Measurements from ENCODE around the gene APOA1.

The APOA1 gene

DNA sequence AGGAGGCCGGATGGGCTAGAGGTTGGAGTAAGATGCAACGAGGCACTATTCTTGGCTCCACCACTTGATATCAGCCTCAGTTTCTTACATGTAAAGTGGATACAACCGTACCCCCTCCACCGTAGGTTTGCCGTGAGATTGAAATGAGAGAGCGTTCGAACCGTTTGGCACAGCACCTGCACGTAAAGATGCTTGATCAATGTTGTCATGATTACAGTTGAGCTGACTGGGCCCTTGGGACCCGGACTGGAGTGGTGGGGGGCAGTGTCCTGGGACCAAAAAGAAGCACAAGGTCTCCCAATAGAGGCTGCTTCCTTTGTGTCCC is 4.0 kb downstream of the APOA1 start:
- DNase-seq, result no peak

GRCh38 chr11:116832350-116833290 is 4.8 kb downstream of the APOA1 start:
- no peak for DNase-seq

DNA sequence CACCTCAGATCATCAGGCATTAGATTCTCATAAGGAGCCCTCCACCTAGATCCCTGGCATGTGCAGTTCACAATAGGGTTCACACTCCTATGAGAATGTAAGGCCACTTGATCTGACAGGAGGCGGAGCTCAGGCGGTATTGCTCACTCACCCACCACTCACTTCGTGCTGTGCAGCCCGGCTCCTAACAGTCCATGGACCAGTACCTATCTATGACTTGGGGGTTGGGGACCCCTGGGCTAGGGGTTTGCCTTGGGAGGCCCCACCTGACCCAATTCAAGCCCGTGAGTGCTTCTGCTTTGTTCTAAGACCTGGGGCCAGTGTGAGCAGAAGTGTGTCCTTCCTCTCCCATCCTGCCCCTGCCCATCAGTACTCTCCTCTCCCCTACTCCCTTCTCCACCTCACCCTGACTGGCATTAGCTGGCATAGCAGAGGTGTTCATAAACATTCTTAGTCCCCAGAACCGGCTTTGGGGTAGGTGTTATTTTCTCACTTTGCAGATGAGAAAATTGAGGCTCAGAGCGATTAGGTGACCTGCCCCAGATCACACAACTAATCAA is 5.6 kb downstream of the APOA1 start:
- DNase-seq, result no peak

DNA sequence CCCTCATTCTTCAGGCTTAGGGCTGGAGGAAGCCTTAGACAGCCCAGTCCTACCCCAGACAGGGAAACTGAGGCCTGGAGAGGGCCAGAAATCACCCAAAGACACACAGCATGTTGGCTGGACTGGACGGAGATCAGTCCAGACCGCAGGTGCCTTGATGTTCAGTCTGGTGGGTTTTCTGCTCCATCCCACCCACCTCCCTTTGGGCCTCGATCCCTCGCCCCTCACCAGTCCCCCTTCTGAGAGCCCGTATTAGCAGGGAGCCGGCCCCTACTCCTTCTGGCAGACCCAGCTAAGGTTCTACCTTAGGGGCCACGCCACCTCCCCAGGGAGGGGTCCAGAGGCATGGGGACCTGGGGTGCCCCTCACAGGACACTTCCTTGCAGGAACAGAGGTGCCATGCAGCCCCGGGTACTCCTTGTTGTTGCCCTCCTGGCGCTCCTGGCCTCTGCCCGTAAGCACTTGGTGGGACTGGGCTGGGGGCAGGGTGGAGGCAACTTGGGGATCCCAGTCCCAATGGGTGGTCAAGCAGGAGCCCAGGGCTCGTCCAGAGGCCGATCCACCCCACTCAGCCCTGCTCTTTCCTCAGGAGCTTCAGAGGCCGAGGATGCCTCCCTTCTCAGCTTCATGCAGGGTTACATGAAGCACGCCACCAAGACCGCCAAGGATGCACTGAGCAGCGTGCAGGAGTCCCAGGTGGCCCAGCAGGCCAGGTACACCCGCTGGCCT is 7.1 kb downstream of the APOA1 start:
- DNase-seq, result no peak

DNA sequence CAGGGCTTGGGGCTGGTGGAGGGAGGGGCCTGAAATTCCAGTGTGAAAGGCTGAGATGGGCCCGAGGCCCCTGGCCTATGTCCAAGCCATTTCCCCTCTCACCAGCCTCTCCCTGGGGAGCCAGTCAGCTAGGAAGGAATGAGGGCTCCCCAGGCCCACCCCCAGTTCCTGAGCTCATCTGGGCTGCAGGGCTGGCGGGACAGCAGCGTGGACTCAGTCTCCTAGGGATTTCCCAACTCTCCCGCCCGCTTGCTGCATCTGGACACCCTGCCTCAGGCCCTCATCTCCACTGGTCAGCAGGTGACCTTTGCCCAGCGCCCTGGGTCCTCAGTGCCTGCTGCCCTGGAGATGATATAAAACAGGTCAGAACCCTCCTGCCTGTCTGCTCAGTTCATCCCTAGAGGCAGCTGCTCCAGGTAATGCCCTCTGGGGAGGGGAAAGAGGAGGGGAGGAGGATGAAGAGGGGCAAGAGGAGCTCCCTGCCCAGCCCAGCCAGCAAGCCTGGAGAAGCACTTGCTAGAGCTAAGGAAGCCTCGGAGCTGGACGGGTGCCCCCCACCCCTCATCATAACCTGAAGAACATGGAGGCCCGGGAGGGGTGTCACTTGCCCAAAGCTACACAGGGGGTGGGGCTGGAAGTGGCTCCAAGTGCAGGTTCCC is 7.8 kb downstream of the APOA1 start, which contains the start of gene APOC3:
Gene APOC3 (plus strand): TSS at position 383 of the 659 bp plus-strand sequence. CDS start 676 bp downstream, outside the sequence.
- no peak for DNase-seq

- DNase-seq, result no peak
These were observed 8.5 kb downstream of the APOA1 start for GRCh38 chr11:116828632-116829524.

- no peak for DNase-seq
These were observed 10.0 kb downstream of the APOA1 start for GRCh38 chr11:116827461-116827860.

DNA sequence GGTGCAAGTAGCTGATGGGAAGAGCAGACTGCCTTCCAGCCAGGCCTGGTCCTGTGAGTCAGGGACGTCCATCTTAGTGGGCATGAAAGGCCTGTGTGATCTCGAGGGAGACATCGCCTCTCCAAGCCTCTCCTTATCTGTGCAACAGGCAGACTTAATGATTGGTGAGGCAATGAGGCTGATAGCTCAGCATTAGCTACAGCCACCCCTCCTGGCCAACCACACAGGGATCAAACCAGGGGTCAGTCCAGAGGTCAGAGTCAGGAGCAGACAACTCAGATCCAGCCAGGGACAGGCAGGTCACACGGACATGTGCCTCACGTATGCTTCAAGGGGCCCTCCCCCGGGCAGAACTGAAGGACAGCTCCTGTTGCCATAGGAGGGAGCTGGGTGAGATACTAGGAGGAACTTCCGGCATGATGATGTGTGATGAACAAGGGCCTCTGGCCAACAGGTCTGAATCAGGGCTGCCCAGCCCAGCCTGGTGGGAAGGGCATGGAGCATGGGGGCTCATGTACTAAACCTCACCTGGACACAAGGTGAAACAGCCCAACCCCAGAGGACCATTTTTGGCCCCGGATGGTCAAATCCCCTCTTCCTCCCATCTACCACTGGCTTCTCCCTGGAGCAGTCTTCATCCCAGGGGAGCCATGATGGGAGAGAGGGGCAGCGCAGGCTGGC is 10.5 kb downstream of the APOA1 start:
- no peak for DNase-seq

DNA sequence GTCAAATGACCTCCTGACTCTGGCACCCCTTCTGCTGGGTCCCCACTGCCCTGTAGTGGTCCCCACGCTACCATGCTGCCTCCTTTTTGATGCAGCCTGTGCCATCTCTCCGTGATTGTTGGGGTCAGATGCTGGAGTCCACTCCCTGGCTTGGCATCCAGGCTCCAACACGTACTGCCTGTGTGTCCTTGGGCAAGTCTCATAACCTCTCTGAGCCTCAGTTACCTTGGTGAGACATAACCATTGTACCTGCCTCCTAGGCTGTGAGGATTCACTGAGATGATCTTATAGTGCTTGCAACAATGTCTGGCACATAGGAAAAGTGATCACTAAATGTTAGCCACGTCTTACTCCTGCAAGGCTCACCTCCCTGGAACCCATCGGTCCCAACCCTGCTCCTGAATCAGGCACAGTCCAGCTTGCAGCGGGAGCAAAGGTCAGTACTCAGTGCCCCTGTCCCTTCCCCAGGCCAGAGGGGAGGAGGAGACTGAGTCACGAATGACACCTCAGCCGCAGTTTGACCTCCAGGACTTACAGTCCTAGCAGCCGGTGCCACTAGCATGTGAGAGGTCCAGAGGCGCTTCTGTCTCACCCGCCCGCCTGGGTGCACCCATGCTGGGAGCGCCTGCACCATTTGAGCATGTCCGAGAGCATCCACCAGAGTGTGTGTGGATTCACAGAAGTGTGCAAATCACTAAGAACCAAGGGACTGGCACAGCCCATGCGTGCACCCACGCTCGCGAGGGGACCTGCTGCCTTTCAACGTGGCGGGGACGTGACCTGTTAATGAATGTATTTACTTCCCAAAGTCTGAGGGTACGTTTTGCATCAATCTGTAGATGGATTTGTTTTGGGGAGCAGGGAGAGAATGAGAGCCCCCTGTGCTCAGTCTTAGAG is 11.3 kb downstream of the APOA1 start:
- DNase-seq, result no peak

DNA sequence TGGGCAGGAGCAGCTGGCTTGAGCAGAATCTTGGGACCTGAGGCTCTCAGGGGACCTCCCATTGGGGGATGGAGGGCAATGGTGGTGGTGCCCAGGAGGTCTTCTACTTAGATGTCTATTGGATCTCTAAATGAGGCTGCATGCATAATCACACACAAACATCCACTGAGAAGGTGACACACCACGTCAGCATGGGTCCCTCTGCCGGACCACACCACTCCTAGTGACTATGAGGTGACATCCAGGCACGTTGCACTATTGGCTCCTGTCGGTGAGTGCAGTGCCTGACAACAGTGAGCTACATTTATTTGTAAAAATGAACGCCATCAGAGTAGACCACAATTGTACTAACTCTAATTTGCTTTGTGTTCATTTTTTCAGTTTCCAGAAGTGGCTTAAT is 12.0 kb downstream of the APOA1 start:
- DNase-seq, result no peak

DNA sequence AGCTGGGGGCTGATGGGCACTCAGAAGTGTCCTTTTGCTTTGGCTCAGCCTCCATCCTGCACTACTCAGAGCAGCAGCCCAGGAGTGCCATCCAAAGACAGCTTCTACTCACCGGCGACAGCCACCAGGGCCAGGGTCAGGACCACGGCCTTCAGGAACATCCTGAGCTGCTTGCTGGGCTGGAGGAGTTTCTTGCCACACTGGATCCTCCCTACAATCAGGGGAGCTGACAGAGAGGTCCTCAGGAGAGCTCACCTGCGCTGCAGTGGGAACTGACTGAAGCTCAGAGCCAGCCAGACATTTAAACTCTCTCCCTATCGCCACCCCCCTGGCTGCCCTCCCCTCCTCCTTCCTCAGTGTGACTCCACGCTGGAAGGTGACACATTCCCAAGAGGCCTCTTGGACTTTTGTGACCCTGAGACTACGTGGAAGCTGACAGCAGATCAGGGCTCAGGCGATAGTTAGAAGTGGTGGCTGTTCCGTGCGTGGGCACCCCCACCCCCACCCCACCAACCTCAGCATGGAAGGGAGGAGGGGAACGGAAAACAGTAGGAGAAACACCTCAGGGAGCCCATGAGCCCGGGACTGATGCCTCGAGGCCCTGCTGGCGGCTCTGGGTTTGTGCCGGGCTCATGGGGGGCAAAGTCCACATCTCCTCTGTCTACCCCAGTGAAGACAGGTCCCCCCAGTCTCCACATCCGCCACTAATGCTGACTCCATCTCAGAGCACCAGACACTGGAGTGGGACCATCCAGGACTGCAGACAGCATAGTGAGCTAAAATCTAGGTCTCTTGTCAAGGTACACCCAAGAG is 14.2 kb downstream of the APOA1 start, which contains the start of gene APOA4:
Gene APOA4 (minus strand): TSS at position 274 of the 813 bp plus-strand sequence. CDS start 113 bp downstream, at position 161.
- DNase-seq, result no peak

GRCh38 chr11:116822575-116822974 is 14.8 kb downstream of the APOA1 start:
- DNase-seq, result no peak

- no peak for DNase-seq
These were observed 16.1 kb downstream of the APOA1 start for GRCh38 chr11:116821050-116821918.

DNA sequence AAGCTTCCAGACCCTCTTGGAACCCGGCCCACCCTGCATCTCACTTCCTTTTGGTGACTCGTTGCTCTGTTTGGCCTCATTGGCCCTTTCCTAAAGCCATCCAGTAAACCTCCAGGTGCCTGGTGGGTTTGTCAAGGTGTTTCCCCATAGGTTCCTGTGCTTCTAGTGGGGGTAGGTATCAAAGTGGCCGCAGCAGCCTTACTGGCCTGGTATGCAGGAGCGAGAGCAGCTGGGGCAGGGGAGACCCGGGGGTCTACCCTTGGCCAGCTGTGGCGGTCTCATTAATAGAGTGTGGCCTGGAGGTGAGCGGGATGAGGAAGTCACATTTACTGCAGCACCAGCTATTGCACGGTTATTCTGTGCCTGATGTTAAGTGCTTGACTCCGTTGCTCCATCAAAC is 18.4 kb downstream of the APOA1 start:
- no peak for DNase-seq

DNA sequence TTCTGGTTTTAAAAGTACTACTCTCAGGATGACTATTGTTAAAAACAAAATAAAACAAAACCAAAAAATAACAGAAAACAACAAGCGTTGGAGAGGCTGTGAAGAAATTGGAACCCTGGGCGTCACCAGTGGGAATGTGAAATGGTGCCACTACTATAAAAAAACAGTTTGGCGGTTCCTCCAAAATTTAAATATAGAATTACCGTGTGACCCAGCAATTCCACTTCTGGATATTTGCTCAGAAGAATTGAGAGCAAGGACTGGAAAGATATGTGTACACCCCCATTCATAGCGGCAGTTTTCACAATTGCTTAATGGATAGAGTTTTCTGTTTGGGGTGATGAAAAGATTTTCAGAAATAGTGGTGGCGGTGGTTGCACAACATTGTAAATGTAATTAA is 22.9 kb downstream of the APOA1 start:
- DNase-seq, result no peak

DNA sequence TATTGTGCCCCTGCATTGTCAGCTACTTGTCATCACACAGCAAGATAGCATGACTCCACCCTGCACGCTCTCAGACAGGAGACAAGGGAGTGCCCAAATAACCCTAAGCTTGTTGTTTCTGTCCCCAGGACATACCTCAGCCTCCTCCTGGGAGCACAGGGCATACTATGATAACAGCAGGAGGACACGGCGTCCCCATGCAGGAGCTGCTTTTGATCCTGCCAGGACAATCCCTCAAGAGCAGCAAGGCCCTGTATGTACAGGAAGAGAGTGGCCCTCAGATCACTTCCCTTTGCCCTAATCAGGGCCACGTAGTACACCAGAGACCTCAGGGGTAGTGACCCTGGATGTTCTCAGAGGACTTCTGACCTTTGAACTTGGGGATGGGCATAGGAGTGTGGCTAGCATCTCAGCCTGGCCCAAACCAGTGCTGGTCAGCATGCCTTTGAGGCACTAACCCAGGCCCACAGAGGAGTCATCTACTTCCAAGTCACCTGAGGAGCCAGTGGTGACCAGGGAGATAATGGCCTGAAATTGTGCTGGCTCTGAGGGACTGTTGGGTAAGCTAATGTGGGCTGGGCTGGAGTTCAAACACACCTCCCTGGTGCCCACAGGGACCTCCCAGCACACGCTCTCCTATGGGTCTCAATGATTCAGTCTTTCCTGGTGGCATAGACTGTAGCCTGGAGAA is 23.5 kb downstream of the APOA1 start:
- DNase-seq, result no peak

DNA sequence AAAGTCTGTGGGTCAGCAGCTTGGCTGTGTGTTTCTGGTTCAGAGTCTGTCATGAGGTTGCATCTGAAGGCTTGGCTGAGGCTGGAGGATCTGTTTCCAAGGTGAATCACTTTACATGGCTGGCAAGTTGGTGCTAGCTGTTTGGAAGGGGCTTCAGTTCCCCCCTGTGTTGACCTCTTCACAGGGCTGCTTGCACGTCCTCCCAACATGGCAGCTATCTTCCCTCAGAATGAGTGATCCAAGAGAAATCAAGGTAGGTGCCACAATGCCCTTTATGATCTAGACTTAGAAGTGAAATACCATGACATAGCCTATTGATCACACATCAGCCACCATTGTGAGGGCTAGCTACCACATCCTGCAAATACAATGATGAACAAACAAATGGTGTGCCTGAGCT is 24.3 kb downstream of the APOA1 start:
- no peak for DNase-seq

GRCh38 chr11:116812109-116812508 is 25.3 kb downstream of the APOA1 start:
- no peak for DNase-seq
